Fibroblast of the aortic adventitia (primary cell): Measurements from ENCODE around the gene NUDT17. TPM values are rescaled to one million over a fixed set of nuclear protein-coding genes. Genes with fewer than 3 reads are reported as not detected.

Experiments used
- DNase-seq: peaks from one replicate; pipeline ENCODE4 v3.0.0-alpha.2; 2010; ENCODE audit warnings: low read depth
- H3K4me3 ChIP-seq: 2 replicates; pipeline ENCODE4 v1.5.1; 2011; ENCODE audit warnings: low read depth, mild to moderate bottlenecking, control low read depth, low read length, moderate library complexity
- total RNA-seq: library from RNA; depleted of rRNA; stranded (reverse); fragments of >200 nt; gene quantifications from 2 replicates; pipeline ENCODE4 v1.2.3, GENCODE V29; 2012; ENCODE audit warnings: low replicate concordance
- TF ChIP-seq, protein P1 (sequence below): IDR thresholded peaks from 2 replicates; pipeline ENCODE4 v1.5.1; 2011; ENCODE audit warnings: mild to moderate bottlenecking, low read length, control low read depth, inconsistent platforms; ENCODE audit not compliant: insufficient read depth

The NUDT17 gene
- total RNA-seq = 5.2 and 8.3 TPM in 2 replicates

DNA sequence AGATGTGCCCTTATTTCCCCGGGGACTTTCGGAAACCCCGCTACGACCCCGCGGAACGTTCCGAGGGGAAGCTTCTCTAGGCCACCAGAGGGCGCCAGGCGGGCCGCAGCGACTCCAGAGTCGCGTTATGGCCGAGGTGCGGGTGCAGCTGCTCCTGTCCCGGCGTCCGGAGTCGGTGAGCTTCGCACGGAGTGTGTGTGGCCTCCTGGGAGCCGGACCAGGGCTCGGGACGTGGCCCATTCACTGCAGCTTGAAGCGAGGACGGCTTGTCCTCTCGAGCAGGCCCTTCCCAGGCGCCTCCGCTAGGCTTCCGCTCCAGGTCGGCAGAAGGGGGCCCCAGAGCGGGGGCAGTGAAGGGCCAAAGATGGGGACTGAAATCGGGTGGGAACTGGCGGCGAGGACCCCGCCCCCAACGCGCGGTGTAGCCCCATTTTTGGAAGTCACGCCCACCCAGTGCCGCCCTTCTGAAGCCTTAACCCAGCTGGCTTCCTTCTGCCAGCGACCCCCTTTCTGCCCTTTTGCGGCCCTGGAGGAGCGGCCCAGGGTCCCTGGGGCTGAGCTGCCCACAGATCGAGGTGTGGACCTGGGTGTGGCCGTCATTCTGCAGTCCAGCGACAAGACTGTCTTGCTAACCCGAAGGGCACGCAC, at the start of gene NUDT17:
Gene NUDT17 (plus strand): TSS at position 117 of the 648 bp plus-strand sequence. CDS start 11 bp downstream, at position 128.
- DNase-seq = peak; percentile 70
- peak within 1 kb of the TSS; percentile 69 for H3K4me3 ChIP-seq
- TF ChIP-seq, protein P1, sequence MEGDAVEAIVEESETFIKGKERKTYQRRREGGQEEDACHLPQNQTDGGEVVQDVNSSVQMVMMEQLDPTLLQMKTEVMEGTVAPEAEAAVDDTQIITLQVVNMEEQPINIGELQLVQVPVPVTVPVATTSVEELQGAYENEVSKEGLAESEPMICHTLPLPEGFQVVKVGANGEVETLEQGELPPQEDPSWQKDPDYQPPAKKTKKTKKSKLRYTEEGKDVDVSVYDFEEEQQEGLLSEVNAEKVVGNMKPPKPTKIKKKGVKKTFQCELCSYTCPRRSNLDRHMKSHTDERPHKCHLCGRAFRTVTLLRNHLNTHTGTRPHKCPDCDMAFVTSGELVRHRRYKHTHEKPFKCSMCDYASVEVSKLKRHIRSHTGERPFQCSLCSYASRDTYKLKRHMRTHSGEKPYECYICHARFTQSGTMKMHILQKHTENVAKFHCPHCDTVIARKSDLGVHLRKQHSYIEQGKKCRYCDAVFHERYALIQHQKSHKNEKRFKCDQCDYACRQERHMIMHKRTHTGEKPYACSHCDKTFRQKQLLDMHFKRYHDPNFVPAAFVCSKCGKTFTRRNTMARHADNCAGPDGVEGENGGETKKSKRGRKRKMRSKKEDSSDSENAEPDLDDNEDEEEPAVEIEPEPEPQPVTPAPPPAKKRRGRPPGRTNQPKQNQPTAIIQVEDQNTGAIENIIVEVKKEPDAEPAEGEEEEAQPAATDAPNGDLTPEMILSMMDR = peak; percentile 87

- DNase-seq = no peak
- no peak overlapping the region for H3K4me3 ChIP-seq
- TF ChIP-seq, protein P1 = no peak
Measured at GRCh38 chr1:145796753-145797152, 48.7 kb upstream of the NUDT17 start.

- TF ChIP-seq, protein P1 = no peak
- no peak for DNase-seq
Measured at GRCh38 chr1:145799806-145800205, 45.6 kb upstream of the NUDT17 start.

DNA sequence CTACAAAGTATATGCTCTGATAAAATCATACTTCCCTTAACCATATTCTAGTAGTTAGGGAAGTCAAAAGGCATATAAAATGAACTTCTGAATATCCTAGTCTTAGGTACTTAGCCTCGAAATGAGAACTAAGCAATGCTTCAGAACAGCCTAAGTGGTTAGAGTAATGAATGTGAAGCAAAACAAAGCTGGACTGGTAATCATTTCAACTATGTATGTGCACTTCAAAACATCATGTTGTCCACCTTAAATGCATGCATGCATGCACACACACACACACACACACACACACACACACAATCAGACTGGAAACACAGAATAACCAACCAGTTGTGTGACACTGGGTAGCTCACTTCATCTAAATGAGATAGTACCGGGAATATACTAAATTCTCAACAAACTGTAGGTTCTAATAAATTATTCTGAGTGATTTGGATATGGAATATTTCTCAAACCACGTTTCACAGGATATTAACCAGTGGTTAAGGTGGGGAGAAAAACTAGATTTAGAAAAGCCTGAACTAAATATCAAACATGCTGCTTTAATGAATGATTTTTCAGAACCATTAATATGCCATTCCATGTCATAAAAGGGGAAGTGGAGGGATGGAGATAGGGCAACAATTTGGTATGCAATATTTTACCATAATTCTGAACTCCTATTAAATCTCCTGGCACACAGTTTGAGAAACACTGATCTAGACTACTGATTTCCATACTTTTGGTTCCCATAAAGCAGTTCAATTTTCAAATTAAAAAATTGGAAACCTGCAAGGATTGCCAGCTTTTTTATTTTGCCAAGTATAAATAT, 41.0 kb upstream of the NUDT17 start:
- DNase-seq = no peak
- no peak overlapping the region for H3K4me3 ChIP-seq
- TF ChIP-seq, protein P1 = no peak

More at GRCh38 chr1:145799806-145800205, 45.6 kb upstream of the NUDT17 start:
- no peak overlapping the region for H3K4me3 ChIP-seq

- no peak for DNase-seq
- no peak overlapping the region for H3K4me3 ChIP-seq
- TF ChIP-seq, protein P1 = no peak
Measured at GRCh38 chr1:145805057-145805456, 40.4 kb upstream of the NUDT17 start.

- TF ChIP-seq, protein P1 = no peak
- H3K4me3 ChIP-seq = no peak overlapping the region
- DNase-seq = no peak
Measured at GRCh38 chr1:145806408-145806807, 39.0 kb upstream of the NUDT17 start.
